HG02571 (cell line): ENCODE data around the gene DNASE2B.

Experiments
- ATAC-seq: cut with Tn5 transposase; IDR thresholded peaks from one replicate; pipeline ENCODE4 v1.9.1; 2021; ENCODE audit warnings: mild to moderate bottlenecking, moderate library complexity; ENCODE audit not compliant: unreplicated experiment

Gene DNASE2B

GRCh38 chr1:84410328-84411095 lies 12.2 kb downstream of the DNASE2B start:
- ATAC-seq, result no peak

- ATAC-seq, result no peak
Measured at GRCh38 chr1:84412316-84412942, 14.1 kb downstream of the DNASE2B start.

- ATAC-seq, result no peak
Measured at GRCh38 chr1:84415396-84415795, 17.1 kb downstream of the DNASE2B start.

GRCh38 chr1:84422909-84423308 lies 24.6 kb downstream of the DNASE2B start:
- no peak for ATAC-seq

- no peak for ATAC-seq
Measured at GRCh38 chr1:84424513-84425149, 26.3 kb downstream of the DNASE2B start.

GRCh38 chr1:84425150-84425896 lies 27.0 kb downstream of the DNASE2B start:
- no peak for ATAC-seq

GRCh38 chr1:84426376-84426775 lies 28.1 kb downstream of the DNASE2B start:
- ATAC-seq, result no peak

- ATAC-seq, result no peak
Measured at GRCh38 chr1:84427250-84428188, 29.2 kb downstream of the DNASE2B start.

- ATAC-seq, result no peak
Measured at GRCh38 chr1:84428235-84428634, 30.0 kb downstream of the DNASE2B start.

GRCh38 chr1:84429231-84429630 lies 30.9 kb downstream of the DNASE2B start:
- ATAC-seq, result no peak

GRCh38 chr1:84430546-84430945 lies 32.3 kb downstream of the DNASE2B start:
- no peak for ATAC-seq

GRCh38 chr1:84433258-84434080 lies 35.2 kb downstream of the DNASE2B start:
- ATAC-seq, result no peak

- no peak for ATAC-seq
Measured at GRCh38 chr1:84434081-84434769, 35.9 kb downstream of the DNASE2B start.

GRCh38 chr1:84434801-84435549 lies 36.7 kb downstream of the DNASE2B start:
- ATAC-seq, result no peak

- ATAC-seq, result no peak
Measured at GRCh38 chr1:84436876-84437655, 38.8 kb downstream of the DNASE2B start.

- ATAC-seq, result peak; percentile 94
Measured at GRCh38 chr1:84442256-84442655, 44.0 kb downstream of the DNASE2B start.
